CD14-positive monocyte (primary cell): ENCODE data around the gene CYB561A3. TPM values are rescaled to one million over a fixed set of nuclear protein-coding genes. Genes with fewer than 3 reads are reported as not detected.

Experiments used
- DNase-seq, 3 donors: peaks; one replicate each; pipeline ENCODE4 v3.0.0-alpha.2; 2011 to 2022
- H2AFZ ChIP-seq: 2 replicates; pipeline ENCODE4 v1.6.0; 2012; ENCODE audit warnings: mild to moderate bottlenecking, low read depth, low read length, inconsistent platforms; ENCODE audit not compliant: insufficient read depth, poor library complexity, severe bottlenecking
- H3K27ac ChIP-seq, 2 donors: 1 replicate in 1 of 2; 2 replicates in 1 of 2; pipeline ENCODE4 v1.5.1; 2012 to 2013; ENCODE audit warnings: low read length in 2 of 2, control low read depth in 1 of 2, inconsistent platforms in 1 of 2, low read depth in 1 of 2, mild to moderate bottlenecking in 1 of 2
- H3K27me3 ChIP-seq, 2 donors: one replicate each; pipeline versions ENCODE4 v1.6.0 to v1.6.1; 2011 to 2013; ENCODE audit warnings: low read length in 2 of 2; ENCODE audit not compliant: control insufficient read depth in 2 of 2, insufficient read depth in 2 of 2
- H3K36me3 ChIP-seq, 2 donors: replicated peaks in 1 of 2; 1 replicate in 1 of 2; 2 replicates in 1 of 2; pipeline versions ENCODE4 v1.5.1 to v1.6.1; 2012 to 2013; ENCODE audit warnings: low read length in 2 of 2, control low read depth in 1 of 2, inconsistent platforms in 1 of 2, mild to moderate bottlenecking in 1 of 2; ENCODE audit not compliant: insufficient read depth in 2 of 2, control insufficient read depth in 1 of 2
- H3K4me1 ChIP-seq, 2 donors: 1 replicate in 1 of 2; 2 replicates in 1 of 2; pipeline versions ENCODE4 v1.5.1 to v1.6.1; 2012 to 2013; ENCODE audit warnings: low read length in 2 of 2, control low read depth in 1 of 2, inconsistent platforms in 1 of 2, mild to moderate bottlenecking in 1 of 2, moderate library complexity in 1 of 2; ENCODE audit not compliant: insufficient read depth in 2 of 2, control insufficient read depth in 1 of 2
- H3K4me2 ChIP-seq: replicated peaks from 2 replicates; pipeline ENCODE3; 2012; ENCODE audit warnings: low read length, moderate library complexity, mild to moderate bottlenecking; ENCODE audit not compliant: poor library complexity, severe bottlenecking; ENCODE audit errors: extremely low read depth
- H3K4me3 ChIP-seq, 3 experiments: fragments of 200-600 bp in 1 of 3; sonication (generic) in 1 of 3; replicated peaks in 1 of 3; 1 replicate in 2 of 3; 2 replicates in 1 of 3; pipeline ENCODE4 v1.5.1; 2011 to 2013; ENCODE audit warnings: low read length in 3 of 3, mild to moderate bottlenecking in 3 of 3, control low read depth in 2 of 3, low read depth in 2 of 3, inconsistent platforms in 1 of 3, moderate library complexity in 1 of 3
- H3K79me2 ChIP-seq: 2 replicates; pipeline ENCODE4 v1.6.0; 2012; ENCODE audit warnings: mild to moderate bottlenecking, control low read depth, inconsistent platforms, low read length, moderate library complexity; ENCODE audit not compliant: insufficient read depth
- H3K9ac ChIP-seq: 2 replicates; pipeline ENCODE4 v1.6.0; 2017; ENCODE audit warnings: low read length, mild to moderate bottlenecking; ENCODE audit not compliant: insufficient read depth, poor library complexity, severe bottlenecking
- H3K9me3 ChIP-seq, 2 donors: replicated peaks in 1 of 2; 1 replicate in 1 of 2; 2 replicates in 1 of 2; pipeline versions ENCODE4 v1.5.1 to v1.6.1; 2012 to 2013; ENCODE audit warnings: low read length in 2 of 2, control low read depth in 1 of 2; ENCODE audit not compliant: control insufficient read depth in 1 of 2, insufficient read depth in 1 of 2
- H4K20me1 ChIP-seq: 2 replicates; pipeline ENCODE4 v1.6.0; 2012; ENCODE audit warnings: mild to moderate bottlenecking, low read length, control low read depth, moderate library complexity; ENCODE audit not compliant: insufficient read depth
- H3K27ac Mint-ChIP-seq, 7 donors: one replicate each; pipeline ENCODE4 v1.8.0; 2020; ENCODE audit warnings: mild to moderate bottlenecking in 7 of 7, mixed read lengths in 7 of 7, moderate library complexity in 6 of 7, inconsistent platforms in 2 of 7
- H3K27me3 Mint-ChIP-seq, 3 donors: one replicate each; pipeline ENCODE4 v1.8.0; 2021 to 2022; ENCODE audit warnings: low read depth in 3 of 3, mild to moderate bottlenecking in 3 of 3, mixed read lengths in 3 of 3, moderate library complexity in 3 of 3, inconsistent platforms in 1 of 3
- H3K36me3 Mint-ChIP-seq, 2 donors: one replicate each; pipeline ENCODE4 v1.8.0; 2020; ENCODE audit warnings: mixed read lengths in 2 of 2, inconsistent platforms in 1 of 2, mild to moderate bottlenecking in 1 of 2
- H3K4me1 Mint-ChIP-seq: one replicate; pipeline ENCODE4 v1.8.0; 2020; ENCODE audit warnings: mild to moderate bottlenecking, mixed read lengths
- H3K4me3 Mint-ChIP-seq, 2 donors: one replicate each; pipeline ENCODE4 v1.8.0; 2020; ENCODE audit warnings: mild to moderate bottlenecking in 2 of 2, mixed read lengths in 2 of 2, moderate library complexity in 1 of 2
- H3K9me3 Mint-ChIP-seq, 7 donors: one replicate each; pipeline ENCODE4 v1.8.0; 2020 to 2022; ENCODE audit warnings: mixed read lengths in 7 of 7, mild to moderate bottlenecking in 6 of 7, moderate library complexity in 6 of 7, inconsistent platforms in 2 of 7
- CTCF ChIP-seq: fragments of 200-600 bp; IDR thresholded peaks from one replicate; pipeline ENCODE4 v1.8.0; 2022; ENCODE audit warnings: antibody characterized with exemption, mild to moderate bottlenecking
- WGBS: methylation state at CpG from one replicate; pipeline ENCODE4 v1.1.5; 2013; ENCODE audit warnings: missing lambda C conversion rate; ENCODE audit not compliant: insufficient coverage; 5-methylcytosine and 5-hydroxymethylcytosine counted together
- intact Hi-C, 2 donors: fragments of 100-400 bp; cut with micrococcal nuclease; formaldehyde crosslinking; loops; one replicate each; pipeline versions ENCODE4 v1.15.0 to v1.15.1; 2023
- polyA plus RNA-seq, 3 donors: library from polyadenylated mRNA; depleted of rRNA in 1 of 3; unstranded in 2 of 3; stranded (reverse) in 1 of 3; fragments of 300-500 nt in 2 of 3; fragments of >200 nt in 1 of 3; fragmentation: Illumina TruSeq in 2 of 3; gene quantifications; 1 replicate in 2 of 3; 2 replicates in 1 of 3; pipeline ENCODE4 v1.2.3, GENCODE V29; 2012 to 2021

CYB561A3 gene
- polyA plus RNA-seq, 3 donors = 79.7 to 112 (median 112) TPM

DNA sequence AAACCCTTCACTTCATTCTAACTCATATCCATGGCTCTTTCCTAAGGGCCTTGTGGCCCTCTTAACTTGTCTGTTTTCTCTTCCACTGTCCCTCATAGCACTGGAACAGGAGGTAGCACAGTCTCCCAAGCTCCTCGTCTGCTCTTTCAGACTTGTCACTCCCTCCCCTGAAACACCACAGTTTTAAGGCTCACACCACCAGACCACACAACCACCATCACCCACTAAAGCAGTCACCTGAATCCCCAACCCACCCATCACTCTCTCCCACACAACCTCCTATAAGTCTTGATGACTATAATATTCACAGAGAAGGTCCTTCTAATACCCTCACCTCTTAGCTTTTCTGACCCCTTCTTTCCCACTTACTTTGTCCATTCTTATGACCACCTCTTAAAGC lies 55.5 kb downstream of the CYB561A3 start:
- no peak overlapping the region for H2AFZ ChIP-seq
- H3K36me3 ChIP-seq = peaks cover 93 to 100% of the 10 kb centered on the region in 2 donors
- H3K9ac ChIP-seq = no peak overlapping the region
- no peaks in the 10 kb centered on the region for H3K27me3 Mint-ChIP-seq
- peaks cover 42 to 45% of the 10 kb centered on the region in 2 donors for H3K36me3 Mint-ChIP-seq
- H3K4me1 ChIP-seq = no peaks in the 10 kb centered on the region
- no peaks in the 10 kb centered on the region for H4K20me1 ChIP-seq
- no peaks in the 10 kb centered on the region for H3K27me3 ChIP-seq
- H3K4me3 ChIP-seq = no peak overlapping the region
- H3K9me3 Mint-ChIP-seq = no peaks in the 10 kb centered on the region
- intact Hi-C loops = no loop called here
- no peaks in the 10 kb centered on the region for H3K79me2 ChIP-seq
- H3K4me3 Mint-ChIP-seq = no peak overlapping the region
- H3K27ac Mint-ChIP-seq = no peak overlapping the region
- H3K27ac ChIP-seq = no peak overlapping the region
- no peak overlapping the region for H3K4me2 ChIP-seq
- TF ChIP-seq CTCF = no peak
- H3K9me3 ChIP-seq = no peaks in the 10 kb centered on the region
- 100% methylated on average over 1 of the region's 1 CpG for WGBS
- DNase-seq = no peak
- no peaks in the 10 kb centered on the region for H3K4me1 Mint-ChIP-seq

GRCh38 chr11:61305417-61305816 lies 56.3 kb downstream of the CYB561A3 start:
- Histone ChIP-seq H3K27ac (no peak overlapping the region), H3K9me3 (no peaks in the 10 kb centered on the region), H3K9ac (no peak overlapping the region), H3K27me3 (no peaks in the 10 kb centered on the region), H3K4me3 (no peak overlapping the region), H3K4me2 (no peak overlapping the region), H3K36me3 (peaks cover 96 to 100% of the 10 kb centered on the region in 2 donors), H3K4me1 (no peaks in the 10 kb centered on the region), H2AFZ (no peak overlapping the region), H4K20me1 (no peaks in the 10 kb centered on the region), H3K79me2 (no peaks in the 10 kb centered on the region)
- peaks cover 0 to under 1% (median 0%) of the 10 kb centered on the region in 3 donors for H3K27me3 Mint-ChIP-seq
- no peak for DNase-seq
- WGBS = 98% methylated on average over 7 of the region's 7 CpGs
- intact Hi-C loops = no loop called here
- peak overlapping the region in 1 of 7 donors; percentile 76 for H3K27ac Mint-ChIP-seq
- H3K9me3 Mint-ChIP-seq = no peaks in the 10 kb centered on the region
- no peaks in the 10 kb centered on the region for H3K4me1 Mint-ChIP-seq
- H3K36me3 Mint-ChIP-seq = peaks cover 48 to 53% of the 10 kb centered on the region in 2 donors
- no peak for TF ChIP-seq CTCF
- no peak overlapping the region for H3K4me3 Mint-ChIP-seq
